ENCODE results near the gene PCDHA9.
"Not testable (repeated sequence)": the region's sequence is repeated elsewhere in the genome, so short reads cannot be mapped to it uniquely, and the experiment has no call there.

The PCDHA9 gene

DNA sequence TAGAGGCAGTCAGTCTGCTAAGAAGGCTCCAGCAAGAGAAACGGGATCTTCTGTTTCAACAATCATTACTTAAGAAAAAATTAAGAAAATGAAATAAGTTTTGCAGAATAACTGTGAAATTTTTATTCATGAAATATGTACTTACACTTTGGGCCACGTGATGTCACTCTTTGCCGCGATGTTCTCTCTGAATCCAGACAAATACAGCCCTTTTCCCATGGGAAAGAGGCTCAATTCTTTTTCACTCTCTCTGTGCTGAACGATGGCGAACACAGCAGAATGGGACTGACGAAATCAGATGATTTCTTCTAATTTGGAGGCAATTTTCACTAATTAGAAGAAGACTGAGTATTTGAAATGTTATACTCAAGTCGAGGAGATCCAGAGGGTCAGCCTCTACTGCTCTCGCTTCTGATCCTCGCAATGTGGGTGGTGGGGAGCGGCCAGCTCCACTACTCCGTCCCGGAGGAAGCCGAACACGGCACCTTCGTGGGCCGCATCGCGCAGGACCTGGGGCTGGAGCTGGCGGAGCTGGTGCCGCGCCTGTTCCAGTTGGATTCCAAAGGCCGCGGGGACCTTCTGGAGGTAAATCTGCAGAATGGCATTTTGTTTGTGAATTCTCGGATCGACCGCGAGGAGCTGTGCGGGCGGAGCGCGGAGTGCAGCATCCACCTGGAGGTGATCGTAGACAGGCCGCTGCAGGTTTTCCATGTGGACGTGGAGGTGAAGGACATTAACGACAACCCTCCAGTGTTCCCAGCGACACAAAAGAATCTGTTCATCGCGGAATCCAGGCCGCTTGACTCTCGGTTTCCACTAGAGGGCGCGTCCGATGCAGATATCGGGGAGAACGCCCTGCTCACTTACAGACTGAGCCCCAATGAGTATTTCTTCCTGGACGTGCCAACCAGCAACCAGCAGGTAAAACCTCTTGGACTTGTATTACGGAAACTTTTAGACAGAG is at the start of gene PCDHA9:
PCDHA9 (plus strand) TSS at position 244 of the 964 bp plus-strand sequence; CDS start at position 358, 114 bp downstream.
- DNase-seq = not testable (repeated sequence)

- DNase-seq = no peak
Observed at GRCh38 chr5:140800816-140801493, 47.2 kb upstream of the PCDHA9 start, which contains the start of gene PCDHA3. Gene PCDHA3, plus strand, starts transcription at chr5:140801057.

- DNase-seq = no peak
Observed at GRCh38 chr5:140801494-140801841, 46.7 kb upstream of the PCDHA9 start.

- DNase-seq = not testable (repeated sequence)
Observed at GRCh38 chr5:140802381-140802780, 45.8 kb upstream of the PCDHA9 start.

DNA sequence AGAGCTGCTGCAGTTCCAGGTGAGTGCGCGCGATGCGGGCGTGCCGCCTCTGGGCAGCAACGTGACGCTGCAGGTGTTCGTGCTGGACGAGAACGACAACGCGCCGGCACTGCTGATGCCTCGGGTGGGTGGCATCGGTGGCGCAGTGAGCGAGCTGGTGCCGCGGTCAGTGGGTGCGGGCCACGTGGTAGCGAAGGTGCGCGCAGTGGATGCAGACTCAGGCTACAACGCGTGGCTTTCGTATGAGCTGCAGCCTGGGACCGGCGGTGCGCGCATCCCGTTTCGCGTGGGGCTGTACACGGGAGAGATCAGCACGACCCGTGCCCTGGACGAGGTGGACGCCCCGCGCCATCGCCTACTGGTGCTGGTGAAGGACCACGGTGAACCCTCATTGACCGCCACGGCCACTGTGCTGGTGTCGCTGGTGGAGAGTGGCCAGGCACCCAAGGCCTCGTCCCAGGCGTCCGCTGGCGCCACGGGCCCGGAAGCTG is 45.4 kb upstream of the PCDHA9 start:
- no peak for DNase-seq

DNA sequence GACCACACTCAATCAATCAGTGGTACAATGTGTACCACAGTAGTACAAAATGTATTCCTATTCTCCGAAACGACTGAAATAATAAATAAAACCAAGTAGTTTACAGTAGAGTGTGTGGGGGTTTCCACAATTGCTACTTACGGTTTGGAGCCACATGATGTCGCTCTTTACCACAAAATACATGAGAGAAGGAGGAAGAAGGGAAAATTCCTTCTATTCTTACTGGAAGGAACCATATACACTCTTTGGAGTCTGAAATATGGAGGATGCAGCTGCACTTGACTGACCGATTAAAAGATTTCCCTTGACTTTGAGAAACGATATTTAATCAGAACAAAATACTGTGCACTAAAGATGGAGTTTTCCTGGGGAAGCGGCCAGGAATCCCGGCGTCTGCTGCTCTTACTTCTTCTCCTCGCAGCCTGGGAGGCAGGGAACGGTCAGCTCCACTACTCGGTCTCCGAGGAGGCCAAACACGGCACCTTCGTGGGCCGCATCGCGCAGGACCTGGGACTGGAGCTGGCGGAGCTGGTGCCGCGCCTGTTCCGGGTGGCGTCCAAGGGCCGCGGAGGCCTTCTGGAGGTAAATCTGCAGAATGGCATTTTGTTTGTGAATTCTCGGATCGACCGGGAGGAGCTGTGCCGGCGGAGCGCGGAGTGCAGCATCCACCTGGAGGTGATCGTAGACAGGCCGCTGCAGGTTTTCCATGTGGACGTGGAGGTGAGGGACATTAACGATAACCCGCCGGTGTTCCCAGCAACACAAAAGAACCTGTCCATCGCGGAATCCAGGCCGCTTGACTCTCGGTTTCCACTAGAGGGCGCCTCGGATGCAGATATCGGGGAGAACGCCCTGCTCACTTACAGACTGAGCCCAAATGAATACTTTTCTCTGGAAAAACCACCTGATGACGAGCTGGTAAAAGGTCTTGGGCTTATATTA is 41.1 kb upstream of the PCDHA9 start, which contains the start of gene PCDHA4:
PCDHA4 (plus strand) TSS at position 235 of the 942 bp plus-strand sequence.
- peak; percentile 79 for DNase-seq

DNA sequence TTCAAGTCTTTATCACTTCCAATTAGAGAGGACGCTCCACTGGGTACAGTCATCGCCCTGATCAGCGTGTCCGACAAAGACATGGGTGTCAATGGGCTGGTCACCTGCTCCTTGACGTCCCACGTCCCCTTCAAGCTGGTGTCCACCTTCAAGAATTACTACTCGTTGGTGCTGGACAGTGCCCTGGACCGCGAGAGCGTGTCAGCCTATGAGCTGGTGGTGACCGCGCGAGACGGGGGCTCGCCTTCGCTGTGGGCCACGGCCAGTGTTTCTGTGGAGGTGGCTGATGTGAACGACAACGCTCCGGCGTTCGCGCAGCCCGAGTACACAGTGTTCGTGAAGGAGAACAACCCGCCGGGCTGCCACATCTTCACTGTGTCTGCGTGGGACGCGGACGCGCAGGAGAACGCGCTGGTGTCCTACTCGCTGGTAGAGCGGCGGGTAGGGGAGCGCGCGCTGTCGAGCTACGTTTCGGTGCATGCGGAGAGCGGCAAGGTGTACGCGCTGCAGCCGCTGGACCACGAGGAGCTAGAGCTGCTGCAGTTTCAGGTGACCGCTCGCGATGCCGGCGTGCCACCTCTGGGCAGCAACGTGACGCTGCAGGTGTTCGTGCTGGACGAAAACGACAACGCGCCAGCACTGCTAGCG is 39.8 kb upstream of the PCDHA9 start:
- not testable (repeated sequence) for DNase-seq

- DNase-seq = no peak
Observed at GRCh38 chr5:140808889-140809291, 39.3 kb upstream of the PCDHA9 start.

- no peak for DNase-seq
Observed at GRCh38 chr5:140821375-140822280, 26.6 kb upstream of the PCDHA9 start, which contains the start of gene PCDHA5. Gene PCDHA5, plus strand, starts transcription at chr5:140821613.

DNA sequence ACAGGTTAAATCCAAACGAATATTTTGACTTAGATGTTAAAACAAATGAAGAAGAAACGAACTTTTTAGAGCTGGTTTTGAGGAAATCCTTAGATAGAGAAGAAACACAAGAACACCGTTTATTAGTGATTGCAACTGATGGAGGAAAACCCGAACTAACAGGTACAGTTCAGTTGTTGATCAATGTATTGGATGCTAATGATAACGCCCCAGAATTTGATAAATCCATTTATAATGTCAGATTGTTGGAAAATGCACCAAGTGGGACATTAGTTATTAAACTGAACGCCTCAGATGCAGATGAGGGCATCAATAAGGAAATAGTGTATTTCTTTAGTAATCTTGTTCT is 25.9 kb upstream of the PCDHA9 start:
- DNase-seq = no peak

DNA sequence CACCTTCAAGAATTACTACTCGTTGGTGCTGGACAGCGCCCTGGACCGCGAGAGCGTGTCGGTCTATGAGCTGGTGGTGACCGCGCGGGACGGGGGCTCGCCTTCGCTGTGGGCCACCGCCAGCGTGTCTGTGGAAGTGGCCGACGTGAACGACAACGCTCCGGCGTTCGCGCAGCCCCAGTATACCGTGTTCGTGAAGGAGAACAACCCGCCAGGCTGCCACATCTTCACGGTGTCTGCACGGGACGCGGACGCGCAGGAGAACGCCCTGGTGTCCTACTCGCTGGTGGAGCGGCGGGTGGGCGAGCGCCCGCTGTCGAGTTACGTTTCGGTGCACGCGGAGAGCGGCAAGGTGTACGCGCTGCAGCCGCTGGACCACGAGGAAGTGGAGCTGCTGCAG is 25.2 kb upstream of the PCDHA9 start:
- DNase-seq = not testable (repeated sequence)

GRCh38 chr5:140823475-140823874 is 24.7 kb upstream of the PCDHA9 start:
- DNase-seq = no peak

- DNase-seq = no peak
Observed at GRCh38 chr5:140827704-140828361, 20.3 kb upstream of the PCDHA9 start, which contains the start of gene PCDHA6. Gene PCDHA6, plus strand, starts transcription at chr5:140827960. Its CDS starts 132 bp downstream, at chr5:140828092.

- DNase-seq = no peak
Observed at GRCh38 chr5:140828362-140828737, 19.8 kb upstream of the PCDHA9 start.

DNA sequence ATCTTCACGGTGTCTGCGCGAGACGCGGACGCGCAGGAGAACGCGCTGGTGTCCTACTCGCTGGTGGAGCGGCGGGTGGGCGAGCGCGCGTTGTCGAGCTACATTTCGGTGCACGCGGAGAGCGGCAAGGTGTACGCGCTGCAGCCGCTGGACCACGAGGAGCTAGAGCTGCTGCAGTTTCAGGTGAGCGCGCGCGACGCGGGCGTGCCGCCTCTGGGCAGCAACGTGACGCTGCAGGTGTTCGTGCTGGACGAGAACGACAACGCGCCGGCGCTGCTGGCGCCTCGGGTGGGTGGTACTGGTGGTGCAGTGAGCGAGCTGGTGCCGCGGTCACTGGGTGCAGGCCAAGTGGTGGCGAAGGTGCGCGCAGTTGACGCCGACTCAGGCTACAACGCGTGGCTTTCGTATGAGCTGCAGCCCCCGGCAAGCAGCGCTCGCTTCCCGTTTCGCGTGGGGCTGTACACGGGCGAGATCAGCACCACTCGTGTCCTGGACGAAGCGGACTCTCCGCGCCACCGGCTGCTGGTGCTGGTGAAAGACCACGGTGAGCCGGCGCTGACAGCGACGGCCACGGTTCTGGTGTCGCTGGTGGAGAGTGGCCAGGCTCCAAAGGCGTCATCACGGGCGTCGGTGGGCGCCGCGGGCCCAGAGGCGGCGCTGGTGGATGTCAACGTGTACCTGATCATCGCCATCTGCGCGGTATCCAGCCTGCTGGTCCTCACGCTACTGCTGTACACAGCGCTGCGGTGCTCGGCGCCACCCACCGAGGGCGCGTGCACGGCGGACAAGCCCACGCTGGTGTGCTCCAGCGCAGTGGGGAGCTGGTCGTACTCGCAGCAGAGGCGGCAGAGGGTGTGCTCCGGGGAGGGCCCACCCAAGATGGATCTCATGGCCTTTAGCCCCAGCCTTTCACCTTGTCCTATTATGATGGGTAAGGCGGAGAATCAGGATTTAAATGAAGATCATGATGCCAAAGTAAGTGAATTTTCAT is 18.4 kb upstream of the PCDHA9 start:
- DNase-seq = not testable (repeated sequence)

DNA sequence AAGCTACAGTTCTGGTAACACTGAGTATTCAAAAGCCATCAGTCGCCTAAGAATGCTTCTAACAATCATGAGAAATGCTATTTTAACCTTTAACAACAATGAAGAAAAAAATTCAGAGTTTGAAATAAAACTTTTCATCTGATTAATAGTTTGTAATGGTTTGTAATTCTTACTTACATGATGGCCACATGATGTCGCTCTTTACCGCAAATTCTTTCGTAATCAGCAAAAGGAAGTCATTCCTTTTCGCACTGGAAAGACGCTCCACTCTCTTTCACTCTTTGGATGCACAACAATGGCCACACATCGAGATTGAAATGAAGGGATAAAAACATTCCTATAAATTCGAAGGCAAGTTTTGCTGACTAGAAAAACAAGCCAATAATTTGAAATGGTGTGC is 14.2 kb upstream of the PCDHA9 start, which contains the start of gene PCDHA7:
PCDHA7 (plus strand) TSS at position 277 of the 400 bp plus-strand sequence; CDS start at position 392, 115 bp downstream.
- no peak for DNase-seq

DNA sequence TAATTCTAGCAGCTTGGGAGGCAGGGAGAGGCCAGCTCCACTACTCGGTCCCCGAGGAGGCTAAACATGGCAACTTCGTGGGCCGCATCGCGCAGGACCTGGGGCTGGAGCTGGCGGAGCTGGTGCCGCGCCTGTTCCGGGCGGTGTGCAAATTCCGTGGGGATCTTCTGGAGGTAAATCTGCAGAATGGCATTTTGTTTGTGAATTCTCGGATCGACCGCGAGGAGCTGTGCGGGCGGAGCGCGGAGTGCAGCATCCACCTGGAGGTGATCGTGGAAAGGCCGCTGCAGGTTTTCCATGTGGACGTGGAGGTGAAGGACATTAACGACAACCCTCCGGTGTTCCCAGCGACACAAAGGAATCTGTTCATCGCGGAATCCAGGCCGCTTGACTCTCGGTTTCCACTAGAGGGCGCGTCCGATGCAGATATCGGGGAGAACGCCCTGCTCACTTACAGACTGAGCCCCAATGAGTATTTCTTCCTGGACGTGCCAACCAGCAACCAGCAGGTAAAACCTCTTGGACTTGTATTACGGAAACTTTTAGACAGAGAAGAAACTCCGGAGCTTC is 13.7 kb upstream of the PCDHA9 start:
- not testable (repeated sequence) for DNase-seq
